ENCODE data around the gene EVA1A.

DNA sequence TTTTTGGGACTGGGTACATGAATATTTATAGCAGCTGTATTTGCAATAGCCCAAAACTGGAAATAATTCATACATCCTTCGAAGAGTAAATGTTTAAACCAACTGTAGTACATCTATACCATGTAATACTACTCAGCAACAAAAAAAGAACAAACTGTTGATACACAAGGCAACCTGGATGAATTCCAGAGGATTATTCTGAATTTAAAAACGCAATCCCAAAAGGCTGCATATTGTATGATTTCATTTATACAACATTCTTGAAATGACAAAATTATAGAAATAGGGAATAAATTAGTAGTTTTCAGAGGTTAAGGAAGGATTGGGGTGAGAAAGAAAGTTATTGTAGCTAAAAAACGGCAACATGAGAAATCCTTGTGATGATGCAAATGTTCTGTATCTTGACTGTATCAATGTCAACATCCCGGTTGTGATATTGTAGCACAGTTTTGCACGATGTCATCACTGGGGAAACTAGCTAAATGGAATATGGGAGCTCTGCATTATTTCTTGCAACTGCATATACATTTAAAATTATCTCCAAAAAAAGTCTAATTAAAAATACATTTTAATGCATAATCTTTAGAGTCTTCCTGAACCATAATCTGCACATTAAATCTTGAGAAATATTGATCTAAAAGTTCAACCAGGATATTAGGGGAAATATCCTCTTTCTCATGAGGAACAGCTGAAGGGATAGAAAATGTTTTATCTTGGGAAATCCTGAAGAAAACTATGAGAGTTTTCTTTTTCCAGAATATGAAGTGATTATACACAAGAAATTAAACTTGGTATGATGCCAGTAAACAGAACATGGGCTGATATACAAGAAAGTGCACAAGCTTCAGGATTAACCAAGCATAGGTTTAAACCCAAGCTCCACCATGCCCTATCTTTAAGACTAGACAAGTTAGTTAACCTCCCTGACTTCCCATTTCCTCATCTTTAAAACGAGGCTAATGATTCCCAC, 21.9 kb downstream of the EVA1A start:
- TF ChIP-seq BACH1 (IDR thresholded peaks at IDR 0.05; ENCODE audit: low read length): no peak
- TF ChIP-seq EP300 (IDR thresholded peaks at IDR 0.05; ENCODE audit: borderline replicate concordance in 1 of 2, low read depth in 2 of 2, low read length in 2 of 2): no peak
- no peak for TF ChIP-seq E2F6 (IDR thresholded peaks at IDR 0.05)
- no peak for TF ChIP-seq MAX (IDR thresholded peaks at IDR 0.05)
- no peak for TF ChIP-seq SP4 (IDR thresholded peaks at IDR 0.05; ENCODE audit: low read length)
- no peak for TF ChIP-seq POLR2AphosphoS5 (IDR thresholded peaks at IDR 0.05; ENCODE audit: low read depth, low read length)

Measured in H1 (cell line).